Prostate gland (tissue), 2 donors: ENCODE results near the gene GABRR1. TPM values are rescaled to one million over a fixed set of nuclear protein-coding genes. Genes with fewer than 3 reads are reported as not detected.

Source experiments
- DNase-seq: peaks from one replicate; pipeline ENCODE4 v3.0.0-alpha.2; 2019; ENCODE audit warnings: low spot score
- H3K27ac ChIP-seq, 2 donors: fragments of 200-600 bp; sonication (generic); 2 replicates each; pipeline ENCODE4 v1.5.1; 2017 to 2019
- H3K27me3 ChIP-seq: fragments of 200-600 bp; sonication (generic); replicated peaks from 2 replicates; pipeline ENCODE4 v1.5.1; 2019; ENCODE audit not compliant: insufficient read depth
- H3K36me3 ChIP-seq, 2 donors: fragments of 200-600 bp; sonication (generic); 1 replicate in 1 of 2; 2 replicates in 1 of 2; pipeline versions ENCODE4 v1.5.1 to v1.8.1; 2017 to 2019
- H3K4me1 ChIP-seq: fragments of 200-600 bp; sonication (generic); replicated peaks from 2 replicates; pipeline ENCODE4 v1.5.1; 2019
- H3K4me3 ChIP-seq, 2 donors: fragments of 200-600 bp; sonication (generic); 2 replicates each; pipeline ENCODE4 v1.5.1; 2017 to 2019
- H3K9me3 ChIP-seq: fragments of 200-600 bp; sonication (generic); 2 replicates; pipeline ENCODE4 v1.5.1; 2017
- CTCF ChIP-seq, 4 experiments: fragments of 200-600 bp in 2 of 4; fragments of 450-650 bp in 2 of 4; sonication (generic) in 2 of 4; IDR thresholded peaks; 1 replicate in 3 of 4; 2 replicates in 1 of 4; pipeline ENCODE4 v1.5.1; 2016 to 2019; ENCODE audit warnings: antibody characterized with exemption in 4 of 4, mild to moderate bottlenecking in 2 of 4, moderate library complexity in 2 of 4
- POLR2A ChIP-seq: fragments of 450-650 bp; IDR thresholded peaks from one replicate; pipeline ENCODE4 v1.6.1; 2016; ENCODE audit warnings: antibody characterized with exemption, mild to moderate bottlenecking
- POLR2AphosphoS5 ChIP-seq: sonication (generic); formaldehyde crosslinking; IDR thresholded peaks from one replicate; pipeline ENCODE4 v1.6.1; 2017; ENCODE audit warnings: antibody characterized with exemption
- WGBS: methylation state at CpG from one replicate; pipeline ENCODE4 v1.1.5; 2018; 5-methylcytosine and 5-hydroxymethylcytosine counted together
- intact Hi-C: fragments of 100-400 bp; cut with DNase I; formaldehyde crosslinking; loops from one replicate; pipeline ENCODE4 v1.14.2; 2022
- total RNA-seq, 2 donors: library from RNA; depleted of rRNA; stranded (reverse); fragments of >200 nt; gene quantifications; one replicate each; pipeline ENCODE4 v1.1.0, GENCODE V29; 2016

Gene GABRR1
- total RNA-seq, 2 donors from 2014 or later = 0.97 TPM; not detected in 1

- no peaks in the 10 kb centered on the region for H3K4me1 ChIP-seq
- no peak for DNase-seq
- no peak overlapping the region for H3K27ac ChIP-seq
- H3K9me3 ChIP-seq = no peaks in the 10 kb centered on the region
- H3K36me3 ChIP-seq = no peaks in the 10 kb centered on the region
- no peak overlapping the region for H3K4me3 ChIP-seq
- WGBS = 69% methylated on average over 4 of the region's 4 CpGs
- no peak for TF ChIP-seq POLR2AphosphoS5
- TF ChIP-seq POLR2A = no peak
- TF ChIP-seq CTCF (IDR thresholded peaks at IDR 0.05) = no peak
- H3K27me3 ChIP-seq = no peaks in the 10 kb centered on the region
- intact Hi-C loops = no loop called here
Observed at GRCh38 chr6:89257781-89258180, 40.6 kb upstream of the GABRR1 start.

- Histone ChIP-seq H3K27me3 (no peaks in the 10 kb centered on the region), H3K9me3 (no peaks in the 10 kb centered on the region), H3K4me3 (no peak overlapping the region), H3K27ac (no peak overlapping the region), H3K36me3 (no peaks in the 10 kb centered on the region), H3K4me1 (no peaks in the 10 kb centered on the region)
- no peak for DNase-seq
- TF ChIP-seq POLR2A (no peak), POLR2AphosphoS5 (no peak), CTCF (IDR thresholded peaks at IDR 0.05) (no peak)
- intact Hi-C loops = no loop called here
- 95% methylated on average over 6 of the region's 6 CpGs for WGBS
Observed at GRCh38 chr6:89257346-89257745, 40.2 kb upstream of the GABRR1 start.

DNA sequence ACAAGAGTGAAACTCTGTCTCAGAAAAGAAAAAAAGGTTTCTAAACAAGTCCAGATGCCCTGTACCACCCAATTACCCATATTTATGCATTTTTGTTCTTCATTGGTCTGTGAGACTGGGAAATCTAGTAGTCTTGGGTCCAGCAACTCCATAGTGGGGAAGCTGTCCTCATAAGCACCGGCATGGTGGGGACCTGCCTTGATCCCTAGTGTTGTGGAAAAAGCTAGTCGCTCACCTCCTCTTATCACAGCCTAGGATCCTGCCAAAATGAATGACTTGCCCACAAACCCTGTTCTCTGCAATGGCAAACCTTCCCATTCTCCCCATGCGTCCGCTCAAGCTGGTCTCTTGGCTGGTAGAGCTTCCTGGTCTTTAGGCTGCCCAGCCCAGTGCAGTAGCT is 38.3 kb upstream of the GABRR1 start:
- WGBS = 94% methylated on average over 4 of the region's 4 CpGs
- no peak for TF ChIP-seq CTCF (IDR thresholded peaks at IDR 0.05)
- TF ChIP-seq POLR2A = no peak
- no peak for TF ChIP-seq POLR2AphosphoS5
- intact Hi-C loops = no loop called here

DNA sequence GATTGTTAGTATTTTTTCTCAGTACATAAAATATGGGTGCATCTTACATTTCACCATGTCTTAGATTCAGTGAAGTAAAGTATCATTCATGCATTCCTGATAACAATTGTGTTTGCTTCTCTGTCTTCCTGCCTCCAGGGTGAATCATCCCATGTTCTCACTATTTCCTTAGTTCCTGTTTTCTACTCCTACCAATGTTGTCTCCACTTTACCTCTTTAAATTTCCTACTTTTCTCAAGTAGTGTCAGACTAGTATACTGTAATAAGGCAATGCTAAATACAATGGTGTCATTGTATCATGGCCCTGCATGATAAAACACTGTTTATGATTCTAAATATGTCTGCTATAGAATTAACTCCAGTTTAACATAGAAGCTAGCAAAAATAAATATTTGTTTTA is 37.4 kb upstream of the GABRR1 start:
- intact Hi-C loops = no loop called here

More for the DNA sequence above, 38.3 kb upstream of the GABRR1 start:
- H3K4me3 ChIP-seq = no peak overlapping the region
- no peaks in the 10 kb centered on the region for H3K27me3 ChIP-seq
- no peaks in the 10 kb centered on the region for H3K9me3 ChIP-seq
- H3K4me1 ChIP-seq = no peaks in the 10 kb centered on the region
- DNase-seq = no peak
- H3K27ac ChIP-seq = no peak overlapping the region
- H3K36me3 ChIP-seq = no peaks in the 10 kb centered on the region

More for the DNA sequence above, 37.4 kb upstream of the GABRR1 start:
- TF ChIP-seq POLR2A (no peak), POLR2AphosphoS5 (no peak), CTCF (IDR thresholded peaks at IDR 0.05) (no peak)
- H3K4me3 ChIP-seq = no peak overlapping the region
- H3K4me1 ChIP-seq = no peaks in the 10 kb centered on the region
- H3K27ac ChIP-seq = no peak overlapping the region
- no peaks in the 10 kb centered on the region for H3K36me3 ChIP-seq
- no peak for DNase-seq
- no peaks in the 10 kb centered on the region for H3K27me3 ChIP-seq
- no peaks in the 10 kb centered on the region for H3K9me3 ChIP-seq
